GM18520 (cell line): ENCODE measurements around the gene PANK3.

Experiments used
- ATAC-seq: cut with Tn5 transposase; IDR thresholded peaks from one replicate; pipeline ENCODE4 v1.9.1; 2021; ENCODE audit not compliant: unreplicated experiment

PANK3 gene

DNA sequence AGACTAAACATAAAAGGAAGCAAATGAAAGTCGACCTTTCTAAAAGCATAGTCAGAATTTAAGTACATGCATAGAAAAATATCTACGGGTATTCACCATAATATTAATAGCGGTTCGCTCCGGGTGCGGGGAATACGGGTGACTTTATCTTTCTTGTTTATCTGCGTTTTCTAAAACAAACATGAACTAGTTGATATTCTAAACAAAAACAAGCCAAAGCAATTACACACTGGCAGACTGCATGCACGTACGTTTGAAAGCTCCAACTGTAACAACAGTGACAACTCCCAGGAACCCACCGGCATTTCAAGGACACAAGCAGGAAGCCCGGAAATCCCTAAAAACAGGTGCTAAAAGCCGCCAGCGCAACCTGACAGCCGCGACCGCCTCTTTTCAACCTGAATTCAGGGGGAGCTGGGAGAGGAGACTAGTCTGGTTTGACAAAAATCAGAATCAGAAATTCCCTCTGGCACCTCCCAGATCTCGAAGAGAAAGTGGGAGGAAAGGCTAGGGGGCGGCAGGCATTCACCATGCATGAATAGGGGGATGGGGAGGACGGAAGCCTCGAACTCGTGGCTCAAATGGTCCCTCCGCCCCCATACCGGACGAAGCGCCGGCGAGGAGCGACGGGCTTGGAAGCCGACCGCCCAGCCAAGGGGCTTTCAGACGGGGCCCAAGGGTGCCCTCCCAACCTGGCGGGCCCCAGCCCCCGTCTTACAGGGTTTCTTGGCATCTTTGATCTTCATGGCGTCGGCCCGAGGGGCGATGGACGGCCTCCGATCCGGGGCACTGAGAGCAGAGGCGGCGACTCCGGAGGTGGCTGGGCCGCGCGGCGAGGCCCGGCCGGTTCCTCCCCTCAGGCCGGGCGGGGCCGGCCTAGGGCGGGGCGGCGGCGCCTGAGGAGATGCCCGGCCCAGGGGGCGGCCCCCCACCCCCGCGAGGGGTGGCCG is at the start of gene PANK3:
PANK3 (minus strand) TSS at position 831 of the 950 bp plus-strand sequence; CDS start at position 746, 85 bp downstream.
- peak; percentile 44 for ATAC-seq

DNA sequence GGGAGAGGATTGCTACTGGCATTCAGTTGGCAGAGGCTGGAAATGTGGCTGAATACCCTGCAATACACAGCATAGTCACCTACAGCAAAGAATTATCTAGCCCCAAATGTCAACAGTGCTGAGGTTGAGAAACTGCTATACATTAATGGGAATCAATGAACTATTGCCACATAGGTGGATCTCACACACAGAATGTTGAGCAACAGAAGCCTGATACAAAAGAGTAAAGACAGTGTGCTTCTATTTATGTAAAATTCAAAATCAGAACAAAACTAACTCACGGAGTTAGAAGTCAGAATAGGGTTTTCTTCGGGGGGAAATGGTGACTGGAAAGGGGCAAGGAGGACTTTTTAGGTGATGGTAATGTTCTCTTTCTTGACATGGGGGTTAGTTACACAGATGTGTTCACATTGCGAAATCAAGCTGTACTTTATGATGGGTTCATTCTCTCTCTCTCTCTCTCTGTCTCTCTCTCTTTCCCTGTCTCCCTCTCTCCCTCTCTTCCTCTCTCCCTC is 45.7 kb upstream of the PANK3 start:
- ATAC-seq, result no peak

DNA sequence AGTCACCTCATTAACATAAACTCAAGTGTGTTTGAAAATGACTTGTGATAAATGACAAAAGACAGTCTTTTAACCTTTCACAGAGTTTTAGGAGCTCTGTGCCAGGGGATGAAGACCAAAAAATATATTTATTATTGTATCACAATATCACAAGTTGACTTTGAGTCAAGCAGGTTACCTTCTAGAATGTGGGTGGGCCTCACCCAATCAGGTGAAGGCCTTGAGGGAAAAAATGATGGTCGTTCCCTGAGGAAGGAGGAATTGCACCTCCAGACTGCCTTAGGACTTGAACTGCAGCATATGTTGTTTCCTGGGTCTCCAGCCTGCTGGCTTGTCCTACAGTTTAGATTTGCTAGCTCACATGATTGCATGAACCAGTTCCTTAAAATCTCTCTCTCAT is 41.6 kb upstream of the PANK3 start:
- ATAC-seq, result no peak

DNA sequence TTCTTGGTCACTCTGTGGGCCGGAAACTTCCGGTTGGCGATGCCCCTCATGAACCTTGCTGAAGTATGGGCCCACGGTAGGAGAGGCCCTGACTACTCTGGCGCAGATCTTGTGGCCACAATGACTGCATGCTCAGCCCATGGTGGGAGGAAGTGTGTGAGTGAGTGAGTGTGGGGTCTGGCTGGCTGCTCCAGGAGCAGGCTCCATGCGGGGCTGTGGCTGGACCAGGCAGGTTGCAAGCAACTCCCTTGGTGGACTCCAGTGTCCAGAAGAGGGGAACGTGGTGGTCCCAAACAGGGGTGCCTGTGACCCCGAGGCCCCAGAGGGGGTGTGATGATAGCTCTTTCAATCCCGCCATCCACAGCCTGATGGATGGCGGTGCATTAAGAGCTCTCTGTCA is 35.5 kb upstream of the PANK3 start:
- no peak for ATAC-seq

DNA sequence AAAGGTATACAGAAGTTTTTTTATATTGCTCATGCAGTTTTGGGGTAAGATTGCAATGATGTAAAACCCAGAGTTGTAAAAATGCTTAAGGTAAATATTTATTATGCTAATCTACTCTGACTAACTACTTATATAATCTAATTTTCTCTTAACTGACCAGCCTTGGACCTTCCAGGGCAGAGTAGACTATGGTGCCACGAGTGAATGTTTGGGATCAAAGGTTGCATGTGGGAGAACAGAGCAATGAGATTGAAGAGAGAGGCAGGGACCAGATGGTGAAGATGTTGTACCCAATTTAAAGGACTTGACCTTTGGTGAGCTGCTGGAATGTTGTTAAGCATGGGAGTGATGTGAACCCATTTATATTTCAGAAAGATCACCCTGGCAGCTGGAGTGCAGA is 34.8 kb upstream of the PANK3 start:
- no peak for ATAC-seq

DNA sequence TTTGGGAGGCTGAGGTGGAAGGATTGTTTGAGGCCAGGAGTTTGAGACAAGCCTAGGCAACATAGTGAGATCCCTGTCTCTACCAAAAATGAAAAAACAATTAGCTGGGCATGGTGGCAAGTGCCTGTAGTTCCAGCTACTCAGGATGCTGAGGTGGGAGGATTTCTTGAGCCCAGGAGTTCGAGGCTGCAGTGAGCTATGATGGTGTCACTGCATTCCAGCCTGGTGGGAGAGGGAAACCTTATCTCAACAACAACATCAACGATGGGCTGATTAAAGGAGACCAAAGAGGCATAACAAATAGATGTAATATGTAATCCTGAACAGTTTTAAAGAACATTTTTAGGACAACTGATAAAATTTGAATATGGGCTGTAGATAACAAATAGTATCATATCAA is 34.2 kb upstream of the PANK3 start:
- no peak for ATAC-seq

DNA sequence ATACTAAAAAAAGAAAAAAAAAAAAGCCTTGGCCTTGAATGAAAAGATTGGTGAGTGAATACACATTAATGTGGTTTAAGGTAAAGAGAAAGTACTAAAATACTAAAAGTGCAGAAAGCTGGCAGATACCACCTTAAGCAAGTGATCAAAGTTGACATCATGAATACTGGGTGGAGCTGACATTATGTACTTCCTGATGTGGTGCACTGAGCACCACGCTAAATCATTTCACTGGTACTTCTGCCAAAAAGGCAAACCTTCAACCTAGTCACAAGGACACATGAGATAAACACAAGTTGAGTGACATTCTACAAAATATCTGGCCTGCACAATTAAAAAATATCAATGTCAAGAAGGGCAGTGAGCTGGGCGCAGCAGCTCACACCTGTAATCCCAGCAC is 33.8 kb upstream of the PANK3 start:
- ATAC-seq, result no peak

DNA sequence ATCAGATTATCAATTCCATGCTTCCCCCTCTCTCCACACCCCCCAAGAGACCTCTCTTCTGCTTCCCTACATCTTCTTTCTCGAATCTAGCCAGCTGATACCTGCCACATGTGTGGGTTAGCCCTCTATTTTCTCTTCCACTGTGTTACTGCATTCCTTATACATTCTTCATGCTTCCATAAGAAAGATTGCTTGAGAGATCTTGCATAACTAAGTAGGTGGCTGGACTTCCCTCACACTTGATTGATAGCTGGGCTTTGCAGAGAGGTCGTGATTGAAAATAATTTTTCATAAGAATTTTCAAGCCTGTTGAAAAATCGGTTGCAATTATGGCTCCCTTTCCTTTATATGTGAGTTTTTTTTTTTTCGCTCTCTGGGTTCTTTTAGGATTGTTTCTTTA is 33.0 kb upstream of the PANK3 start:
- no peak for ATAC-seq

DNA sequence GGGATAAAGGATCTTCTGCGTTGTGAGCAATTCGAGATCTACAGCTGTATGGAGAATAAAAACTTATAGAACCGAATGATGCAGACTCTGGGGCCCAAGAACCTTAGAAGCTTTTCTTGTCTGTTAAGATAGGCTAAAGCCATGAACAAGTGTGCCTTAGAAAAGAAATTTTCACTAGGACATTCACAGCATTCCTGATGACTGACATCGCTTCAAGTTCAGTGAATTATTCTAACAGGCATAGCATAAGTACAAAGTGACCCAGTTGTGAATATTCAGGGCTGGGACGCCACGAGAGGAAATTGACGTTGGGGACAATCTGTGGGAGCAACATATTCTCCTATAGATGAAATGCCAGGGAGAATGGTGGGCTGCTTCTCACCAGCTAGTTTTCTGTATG is 32.0 kb upstream of the PANK3 start:
- ATAC-seq, result no peak

DNA sequence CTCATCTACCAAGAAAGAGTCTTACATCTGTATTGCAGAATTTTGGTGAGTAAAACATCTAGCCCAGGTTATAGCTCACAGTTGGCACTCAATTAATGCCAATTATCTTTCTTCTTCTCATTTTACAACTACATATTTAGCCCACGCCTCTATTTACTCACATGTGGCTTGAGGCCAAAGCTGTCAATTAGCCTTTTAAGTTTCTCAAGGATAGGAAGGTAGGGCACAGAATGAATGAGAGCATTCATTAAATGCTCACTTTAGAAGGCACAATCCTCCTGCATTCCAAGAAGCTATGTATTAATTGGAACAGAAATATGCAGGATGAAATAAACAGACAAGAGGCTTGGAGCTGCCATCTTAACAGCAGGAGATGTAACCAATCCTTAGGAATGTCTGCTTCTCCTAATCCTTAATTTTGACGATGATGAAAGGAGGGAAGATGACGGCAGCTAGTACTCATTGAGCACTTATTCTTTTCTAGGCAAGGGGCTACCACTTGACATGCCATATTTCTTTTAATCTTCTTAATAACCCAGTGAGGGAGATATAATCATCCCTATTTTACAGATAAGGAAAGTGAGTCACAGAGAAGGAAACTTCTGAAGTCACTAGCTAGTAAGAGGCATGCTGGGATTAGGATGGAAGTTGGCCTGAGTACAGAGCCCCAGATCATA is 30.8 kb upstream of the PANK3 start:
- ATAC-seq, result no peak

DNA sequence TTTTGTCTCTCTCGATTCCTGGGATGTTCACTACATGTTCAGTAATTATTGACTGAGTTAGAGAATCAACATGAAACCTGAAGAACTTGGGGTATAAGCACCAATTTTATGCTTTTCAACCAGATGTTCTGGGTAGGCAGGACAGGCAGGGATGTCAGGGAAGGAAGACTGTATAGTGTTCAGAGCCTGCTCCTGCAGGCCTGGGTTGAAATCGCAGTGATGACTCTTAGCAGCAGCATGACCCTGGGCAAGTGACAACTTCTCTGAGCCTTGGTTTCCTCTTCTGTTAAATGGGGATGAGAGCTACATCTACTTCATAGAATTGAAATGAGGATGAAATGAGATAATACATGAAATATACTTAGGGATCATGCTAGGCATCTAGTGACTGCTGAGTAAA is 29.7 kb upstream of the PANK3 start:
- no peak for ATAC-seq

DNA sequence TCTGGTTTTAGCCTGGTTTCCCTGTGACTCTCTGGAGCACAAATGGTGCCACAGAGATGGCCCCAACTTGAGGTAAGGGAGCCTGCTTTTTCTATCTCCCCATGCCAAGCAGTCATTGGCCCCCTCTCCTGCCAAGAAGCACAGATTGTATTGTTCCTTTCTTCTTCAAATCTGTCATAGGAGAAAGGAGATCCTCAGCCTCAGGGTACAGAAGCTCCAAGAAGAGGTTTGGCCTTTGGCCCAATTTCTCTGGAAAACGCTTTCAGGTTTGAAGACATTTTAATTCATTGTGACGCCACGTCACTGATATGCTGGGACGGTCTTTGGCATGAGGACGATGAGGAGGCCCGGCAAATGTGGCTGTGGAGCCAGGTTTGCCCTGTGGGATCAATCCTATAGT is 29.2 kb upstream of the PANK3 start:
- no peak for ATAC-seq

DNA sequence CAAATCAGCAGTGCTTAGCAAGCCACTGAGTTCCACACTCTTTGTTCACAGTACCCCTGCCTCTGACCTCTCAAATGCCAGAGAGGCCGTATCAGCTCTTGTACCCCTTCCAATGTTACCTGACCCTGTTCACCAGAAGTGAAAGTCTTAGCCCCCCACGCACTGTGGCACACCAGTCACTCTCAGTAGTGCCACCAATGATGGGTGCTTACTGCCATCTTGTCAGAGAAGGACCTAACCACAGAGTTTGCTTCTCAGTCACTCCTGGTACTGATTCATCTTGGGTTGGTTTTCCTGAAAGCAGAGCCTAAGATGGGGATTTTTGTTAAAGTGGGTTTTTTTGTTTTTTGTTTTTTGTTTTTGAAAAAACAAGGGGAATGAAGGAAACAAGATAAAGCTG is 28.8 kb upstream of the PANK3 start:
- peak; percentile 82 for ATAC-seq

DNA sequence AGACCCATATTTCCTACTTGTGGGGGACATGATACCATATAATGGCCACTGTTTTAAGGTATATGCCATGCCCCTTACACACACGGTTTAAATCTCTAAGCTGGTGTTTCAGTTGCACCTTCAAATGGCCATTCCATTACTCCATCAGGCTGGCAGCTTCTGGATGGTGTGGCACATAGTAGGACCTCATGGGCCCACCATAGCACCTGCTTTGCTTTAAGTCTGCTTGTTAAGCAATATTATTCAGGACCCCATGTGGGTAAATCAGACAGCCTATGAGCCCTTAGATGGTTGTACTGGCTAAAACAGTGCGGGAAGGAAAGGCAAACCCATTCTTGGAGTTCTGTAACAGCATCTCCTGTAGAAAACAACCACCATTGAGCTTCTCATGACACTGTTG is 27.4 kb upstream of the PANK3 start:
- ATAC-seq, result no peak

DNA sequence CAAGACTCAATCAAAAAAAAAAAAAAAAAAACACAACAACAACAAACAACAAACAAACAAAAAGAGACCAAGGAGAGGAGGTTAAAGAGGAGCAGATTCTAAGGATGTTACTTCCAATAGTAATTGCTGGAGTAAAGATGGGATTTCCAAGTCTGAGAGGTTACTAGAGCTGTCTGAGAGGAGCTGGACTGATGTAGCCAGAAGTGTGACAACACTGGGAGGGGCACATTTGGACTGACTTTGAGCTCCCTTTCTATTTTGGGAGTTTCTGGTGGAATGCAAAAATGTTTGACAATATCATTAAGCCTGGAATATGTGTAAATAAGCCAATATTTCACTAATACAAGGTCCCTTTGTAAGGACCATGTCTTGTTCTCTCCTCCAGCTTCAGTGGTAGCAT is 25.3 kb upstream of the PANK3 start:
- no peak for ATAC-seq

DNA sequence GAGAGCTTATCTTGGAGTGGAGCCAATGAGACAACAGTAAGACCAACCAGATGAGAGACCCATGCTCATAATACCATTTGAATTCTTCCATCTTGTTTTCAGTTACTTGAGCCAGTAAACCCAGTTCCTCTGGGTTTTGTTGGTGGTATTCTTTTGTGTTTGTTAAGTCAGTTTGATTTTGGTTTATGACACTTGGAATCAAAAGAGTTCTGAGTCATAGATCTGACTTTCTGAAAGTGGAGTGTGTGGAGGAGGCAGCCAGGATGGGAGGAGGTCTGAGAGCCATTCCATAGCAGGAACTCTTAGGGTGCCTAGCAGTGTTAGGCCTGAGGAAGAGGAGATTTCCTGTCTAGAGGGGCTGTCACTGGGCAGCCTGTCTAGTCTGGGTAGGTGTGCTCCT is 24.6 kb upstream of the PANK3 start:
- ATAC-seq, result no peak

DNA sequence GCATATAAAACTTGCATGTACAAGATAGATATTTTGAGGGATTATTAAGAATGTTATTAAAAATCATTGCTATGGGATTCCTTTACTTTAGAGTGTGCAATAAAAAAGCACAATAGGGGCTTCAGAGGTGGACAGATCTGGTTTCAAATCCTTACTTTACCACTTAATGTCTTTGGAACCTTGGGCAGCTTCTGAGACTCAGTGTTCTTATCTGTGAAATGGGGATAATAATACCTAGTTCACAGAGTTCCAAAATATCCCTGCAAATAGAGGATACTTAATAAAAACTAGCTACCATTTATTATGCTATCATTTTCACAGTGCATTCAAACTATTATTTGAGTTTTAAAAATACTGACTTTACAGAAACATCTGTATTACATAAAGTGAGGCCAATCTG is 23.3 kb upstream of the PANK3 start:
- no peak for ATAC-seq

DNA sequence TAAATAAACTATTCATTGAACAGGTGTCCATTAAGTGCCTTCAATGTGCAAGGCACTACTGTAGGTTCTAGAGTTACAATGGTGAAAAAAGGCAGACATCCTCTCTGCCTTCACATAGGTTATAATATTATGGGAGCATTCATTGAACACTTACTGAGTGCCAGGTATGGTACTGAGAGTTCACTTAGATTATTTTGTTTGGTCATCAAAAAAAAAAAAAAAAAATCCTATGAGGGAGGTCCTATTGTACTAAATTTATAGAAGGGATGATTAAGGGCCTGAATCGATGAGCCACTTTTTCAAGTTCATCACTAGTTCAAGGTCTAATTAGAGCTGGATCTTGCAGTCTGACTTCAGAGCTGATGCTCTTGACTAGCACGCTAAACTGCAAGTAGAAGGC is 22.8 kb upstream of the PANK3 start:
- no peak for ATAC-seq

DNA sequence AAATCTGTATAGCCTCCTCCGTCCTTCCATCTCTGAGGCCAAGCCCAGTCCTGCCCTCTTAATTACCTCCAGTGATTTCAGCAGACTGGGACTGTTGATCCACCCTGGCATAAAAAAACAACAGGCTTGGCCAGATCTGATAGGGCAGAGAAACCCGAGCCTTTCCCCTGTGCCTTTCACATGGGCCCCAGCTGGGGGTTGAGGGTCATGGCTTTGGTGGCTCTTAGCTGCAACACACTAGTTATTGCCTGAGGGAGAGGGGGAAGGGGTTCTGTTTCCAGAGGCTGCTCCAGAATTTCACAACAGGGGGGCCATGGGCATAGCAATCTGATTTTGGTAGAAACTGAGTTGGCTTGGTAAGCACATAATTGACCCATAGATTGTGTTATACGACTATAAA is 21.2 kb upstream of the PANK3 start:
- no peak for ATAC-seq

DNA sequence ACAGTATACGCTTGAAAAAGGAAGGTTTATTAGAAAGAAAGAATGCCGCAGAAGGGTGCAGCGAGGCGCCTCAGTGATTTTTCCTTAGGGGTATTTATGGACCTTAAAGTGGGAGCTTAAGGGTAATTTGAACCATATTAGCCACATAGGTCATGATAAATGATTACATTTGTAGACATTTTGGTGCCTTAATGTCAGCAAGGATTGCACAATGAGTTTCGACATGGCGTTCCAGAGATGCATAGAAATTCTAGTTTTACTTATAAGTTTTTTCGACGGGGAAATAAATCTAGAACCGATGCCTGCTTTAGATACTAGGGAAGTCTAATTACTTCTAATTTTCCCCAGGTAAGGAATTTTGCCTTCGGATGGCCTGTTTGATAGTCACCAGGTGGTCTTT is 20.7 kb upstream of the PANK3 start:
- no peak for ATAC-seq

DNA sequence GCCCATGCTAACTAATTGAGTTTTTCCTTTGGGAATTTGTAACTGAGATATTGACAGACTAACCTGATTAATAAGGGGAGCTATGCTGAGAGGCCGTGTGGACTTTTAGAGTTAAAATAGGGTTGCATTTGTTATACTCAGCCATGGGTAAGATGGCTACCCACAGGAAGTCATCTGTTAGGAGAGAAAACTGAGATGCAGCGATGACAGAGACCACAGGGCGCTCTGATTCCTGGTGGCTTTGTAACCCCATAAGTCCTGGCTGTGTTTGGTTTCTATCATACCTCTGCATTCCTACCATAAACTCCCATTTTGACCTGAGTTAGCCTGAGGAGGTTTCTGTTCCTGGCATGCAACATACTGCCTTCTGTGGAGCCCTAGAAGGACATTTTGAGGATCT is 19.5 kb upstream of the PANK3 start:
- ATAC-seq, result no peak

DNA sequence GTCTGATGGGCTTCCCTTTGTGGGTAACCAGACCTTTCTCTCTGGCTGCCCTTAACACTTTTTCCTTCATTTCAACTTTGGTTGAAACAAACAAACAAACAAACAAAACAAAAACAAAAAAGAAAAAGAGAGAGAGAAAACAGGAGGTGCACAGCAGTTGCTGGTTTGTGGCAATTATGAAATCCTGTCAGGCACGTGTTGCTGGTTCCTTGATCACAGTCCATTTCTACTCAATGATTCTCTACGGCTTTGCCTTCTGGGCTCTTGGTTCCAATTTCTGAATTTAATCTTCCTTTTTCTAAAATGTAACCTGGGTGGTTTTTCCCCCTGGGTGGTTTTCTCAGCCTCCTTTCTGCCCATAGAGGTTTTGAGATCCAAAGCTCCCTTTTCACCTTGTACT is 17.8 kb upstream of the PANK3 start:
- no peak for ATAC-seq
